ENCODE results near the gene CEP152.

- no peak for TF ChIP-seq CTCF (IDR thresholded peaks at IDR 0.05; ENCODE audit: low read depth, low read length)
- no peak for TF ChIP-seq EZH2phosphoT487 (IDR thresholded peaks at IDR 0.05; ENCODE audit: low read depth)
These were observed 99.8 kb downstream of the CEP152 start for GRCh38 chr15:48710952-48711495.
